Measurements from ENCODE around the gene LRRC4C. TPM values are rescaled to one million over a fixed set of nuclear protein-coding genes. Genes with fewer than 3 reads are reported as not detected.

Gene LRRC4C
- total RNA-seq, 6 experiments from 2014 or later, result not detected

DNA sequence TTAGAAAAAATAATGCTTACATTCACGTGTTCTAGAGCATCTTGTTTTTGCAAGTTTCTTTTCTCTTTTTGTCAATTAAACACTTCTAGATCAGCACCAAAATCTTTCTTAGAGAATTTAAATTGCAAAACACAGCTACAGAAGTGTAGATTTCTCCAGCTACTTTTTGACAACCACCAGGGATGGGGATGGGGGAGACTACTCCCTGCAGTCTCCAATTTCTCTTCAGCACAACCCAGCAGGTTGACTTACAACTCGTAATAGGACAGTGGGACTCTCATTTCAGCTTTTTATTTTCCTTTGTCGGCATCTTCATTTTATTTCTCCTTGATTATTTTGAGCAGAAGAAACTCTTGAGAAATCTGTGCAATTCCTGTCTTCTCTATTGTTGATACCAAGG, 441.2 kb downstream of the LRRC4C start:
- no peaks in the 10 kb centered on the region for H3K36me3 Mint-ChIP-seq (ENCODE audit: low read depth)
- peaks cover 28% of the 10 kb centered on the region for H3K9me3 Mint-ChIP-seq
- no peaks in the 10 kb centered on the region for H3K4me1 Mint-ChIP-seq (ENCODE audit: low read depth)
- H3K27me3 Mint-ChIP-seq (ENCODE audit: insufficient read depth), result no peaks in the 10 kb centered on the region
- no peak overlapping the region for H3K4me3 Mint-ChIP-seq
- DNase-seq, result no peak
- TF ChIP-seq, protein P1, sequence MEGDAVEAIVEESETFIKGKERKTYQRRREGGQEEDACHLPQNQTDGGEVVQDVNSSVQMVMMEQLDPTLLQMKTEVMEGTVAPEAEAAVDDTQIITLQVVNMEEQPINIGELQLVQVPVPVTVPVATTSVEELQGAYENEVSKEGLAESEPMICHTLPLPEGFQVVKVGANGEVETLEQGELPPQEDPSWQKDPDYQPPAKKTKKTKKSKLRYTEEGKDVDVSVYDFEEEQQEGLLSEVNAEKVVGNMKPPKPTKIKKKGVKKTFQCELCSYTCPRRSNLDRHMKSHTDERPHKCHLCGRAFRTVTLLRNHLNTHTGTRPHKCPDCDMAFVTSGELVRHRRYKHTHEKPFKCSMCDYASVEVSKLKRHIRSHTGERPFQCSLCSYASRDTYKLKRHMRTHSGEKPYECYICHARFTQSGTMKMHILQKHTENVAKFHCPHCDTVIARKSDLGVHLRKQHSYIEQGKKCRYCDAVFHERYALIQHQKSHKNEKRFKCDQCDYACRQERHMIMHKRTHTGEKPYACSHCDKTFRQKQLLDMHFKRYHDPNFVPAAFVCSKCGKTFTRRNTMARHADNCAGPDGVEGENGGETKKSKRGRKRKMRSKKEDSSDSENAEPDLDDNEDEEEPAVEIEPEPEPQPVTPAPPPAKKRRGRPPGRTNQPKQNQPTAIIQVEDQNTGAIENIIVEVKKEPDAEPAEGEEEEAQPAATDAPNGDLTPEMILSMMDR (IDR thresholded peaks at IDR 0.05), result no peak
- H3K27ac Mint-ChIP-seq, result no peak overlapping the region

DNA sequence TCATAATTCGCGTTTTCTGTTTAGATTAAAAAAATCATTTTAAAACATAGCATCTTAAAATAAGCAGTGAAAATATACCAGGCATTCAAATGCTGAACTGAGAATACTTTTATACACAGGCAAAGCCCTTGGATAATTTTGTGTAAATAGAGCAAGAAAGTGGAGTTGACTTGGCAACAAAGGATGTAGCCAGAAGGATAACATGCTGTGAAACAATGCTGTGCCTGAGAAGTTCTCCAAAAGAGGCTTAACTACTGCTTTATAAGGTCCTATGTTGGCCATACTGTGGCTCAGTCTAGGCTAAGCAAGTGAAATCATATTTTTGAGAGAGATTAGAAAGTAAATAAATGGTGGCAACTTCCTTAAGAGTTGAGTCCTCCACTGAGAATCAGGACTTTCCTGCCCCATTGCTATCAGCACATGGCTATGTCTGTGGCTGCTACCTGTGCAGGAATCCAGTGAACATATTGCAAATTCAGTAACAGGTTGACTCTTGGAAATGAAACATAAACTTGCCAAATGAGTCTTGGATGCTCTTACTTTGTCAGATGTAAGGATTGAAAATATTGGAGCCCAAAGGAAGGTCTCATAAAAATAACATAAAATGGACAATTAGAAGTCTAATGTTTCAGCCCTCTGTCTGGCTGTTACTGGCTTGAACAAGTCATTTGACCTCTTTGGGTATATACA, 448.9 kb downstream of the LRRC4C start:
- H3K4me3 Mint-ChIP-seq, result no peak overlapping the region
- no peaks in the 10 kb centered on the region for H3K36me3 Mint-ChIP-seq (ENCODE audit: low read depth)
- DNase-seq, result no peak
- no peaks in the 10 kb centered on the region for H3K27me3 Mint-ChIP-seq (ENCODE audit: insufficient read depth)
- H3K9me3 Mint-ChIP-seq, result peaks cover 34% of the 10 kb centered on the region
- no peak overlapping the region for H3K27ac Mint-ChIP-seq
- H3K4me1 Mint-ChIP-seq (ENCODE audit: low read depth), result no peaks in the 10 kb centered on the region
- TF ChIP-seq, protein P1 (IDR thresholded peaks at IDR 0.05), result no peak

DNA sequence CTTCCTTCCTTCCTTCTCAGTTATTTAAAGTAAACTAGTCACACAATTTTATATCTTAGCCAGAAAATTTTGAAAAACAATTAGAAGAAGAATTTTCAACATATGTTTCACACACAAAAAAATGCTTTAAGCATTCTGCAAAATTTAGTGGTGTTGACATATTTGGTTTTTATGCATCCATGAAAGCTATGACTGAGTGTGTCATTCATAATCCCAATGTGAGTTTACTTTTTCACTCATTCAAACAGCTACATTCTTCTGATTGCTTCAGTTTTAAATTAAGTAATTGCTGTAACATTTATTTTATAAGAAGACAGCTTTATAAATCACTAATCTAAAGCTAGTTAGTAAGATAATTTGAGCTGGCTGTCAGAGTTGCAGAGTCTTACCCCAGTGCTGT, 453.5 kb downstream of the LRRC4C start:
- H3K4me3 Mint-ChIP-seq, result no peak overlapping the region
- H3K27ac Mint-ChIP-seq, result no peak overlapping the region
- no peaks in the 10 kb centered on the region for H3K27me3 Mint-ChIP-seq (ENCODE audit: insufficient read depth)
- TF ChIP-seq, protein P1 (IDR thresholded peaks at IDR 0.05), result no peak
- H3K9me3 Mint-ChIP-seq, result peaks cover 31% of the 10 kb centered on the region
- H3K4me1 Mint-ChIP-seq (ENCODE audit: low read depth), result no peaks in the 10 kb centered on the region
- DNase-seq, result no peak
- H3K36me3 Mint-ChIP-seq (ENCODE audit: low read depth), result no peaks in the 10 kb centered on the region

DNA sequence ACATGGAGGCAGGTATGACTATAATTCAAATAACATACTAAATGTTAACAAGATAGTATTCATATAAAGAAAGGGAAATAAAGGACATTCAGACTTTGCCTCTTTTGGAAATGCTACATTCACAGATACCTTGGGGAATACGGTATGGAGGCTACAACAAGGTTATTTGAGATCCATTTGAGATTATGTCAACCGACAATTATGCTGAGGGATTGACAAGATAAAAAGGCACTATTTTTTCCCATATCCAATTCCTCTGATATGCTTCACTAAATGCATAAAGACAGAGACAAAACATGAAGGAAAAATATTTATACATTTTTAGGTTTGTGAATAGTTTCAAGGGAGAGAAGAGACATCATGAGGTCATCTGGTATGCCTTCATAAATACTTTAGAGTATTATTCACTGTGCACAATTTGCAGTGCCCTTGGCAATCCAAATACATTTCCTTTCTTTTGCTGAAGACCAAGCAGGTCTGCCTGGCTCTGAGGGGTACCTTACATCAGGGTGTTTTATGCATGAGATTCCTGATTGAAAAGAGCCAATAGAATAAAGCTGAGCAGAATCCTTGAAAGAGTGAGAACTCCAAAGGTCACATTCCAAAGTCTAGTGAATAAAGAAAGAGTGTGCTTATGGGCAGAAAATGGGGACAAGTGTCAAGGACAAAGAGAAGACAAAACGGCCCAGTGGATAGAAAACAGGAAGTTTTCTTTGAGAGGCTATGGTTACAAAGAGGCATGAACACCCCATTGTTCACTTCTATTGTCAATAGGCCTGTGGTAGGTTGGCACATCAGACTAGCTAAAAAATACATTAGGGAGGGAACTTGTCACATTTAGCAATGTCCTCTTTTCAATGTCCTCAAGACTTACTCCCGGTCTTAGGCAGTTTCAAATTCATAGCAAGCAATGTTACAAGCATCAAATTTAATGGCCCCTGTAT, 455.8 kb downstream of the LRRC4C start:
- H3K36me3 Mint-ChIP-seq (ENCODE audit: low read depth), result no peaks in the 10 kb centered on the region
- peaks cover 32% of the 10 kb centered on the region for H3K9me3 Mint-ChIP-seq
- H3K27ac Mint-ChIP-seq, result no peak overlapping the region
- TF ChIP-seq, protein P1 (IDR thresholded peaks at IDR 0.05), result no peak
- H3K4me3 Mint-ChIP-seq, result no peak overlapping the region
- DNase-seq, result no peak
- no peaks in the 10 kb centered on the region for H3K4me1 Mint-ChIP-seq (ENCODE audit: low read depth)
- H3K27me3 Mint-ChIP-seq (ENCODE audit: insufficient read depth), result no peaks in the 10 kb centered on the region

DNA sequence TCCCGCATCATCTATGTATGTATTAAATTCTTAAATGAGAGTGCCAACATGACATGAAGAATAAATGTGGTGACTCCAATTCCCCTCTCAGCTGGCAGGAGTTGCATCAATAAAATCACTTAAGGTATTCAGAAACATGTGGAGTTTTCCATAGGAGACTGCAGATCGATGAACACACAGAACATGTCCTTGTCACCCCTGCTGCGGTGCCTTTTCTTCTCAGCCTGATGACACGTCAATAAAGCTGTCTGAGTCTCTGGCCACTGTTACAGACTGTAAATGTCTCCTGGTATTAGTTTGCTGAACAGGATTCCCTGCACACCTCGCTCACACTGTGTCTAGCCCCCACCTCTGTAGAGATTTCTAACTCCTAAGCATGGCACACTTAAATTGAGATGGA, 460.5 kb downstream of the LRRC4C start:
- TF ChIP-seq, protein P1 (IDR thresholded peaks at IDR 0.05), result no peak
- Mint-ChIP-seq H3K4me3 (no peak overlapping the region), H3K9me3 (peaks cover 47% of the 10 kb centered on the region), H3K36me3 (ENCODE audit: low read depth) (no peaks in the 10 kb centered on the region), H3K27me3 (ENCODE audit: insufficient read depth) (no peaks in the 10 kb centered on the region), H3K27ac (no peak overlapping the region), H3K4me1 (ENCODE audit: low read depth) (no peaks in the 10 kb centered on the region)
- DNase-seq, result no peak
